K562 (cell line): Measurements from ENCODE around the gene SMS. TPM values are rescaled to one million over a fixed set of nuclear protein-coding genes. Genes with fewer than 3 reads are reported as not detected.

Source experiments
- ATAC-seq: fragments of 200-7000 bp; cut with Tn5 transposase; 3 replicates; pipeline ENCODE4 v1.9.1; 2020; ENCODE audit warnings: moderate library complexity
- BruUV-seq: library from RNA; stranded (reverse); fragments of 400-500 nt; replicated peaks from 2 replicates; lab custom pipeline; 2021; lab: Mats Ljungman, UMichigan
- CTCF ChIA-PET: fragments of 300-600 bp; formaldehyde crosslinking; extraction: SDS; loops from one replicate; lab custom pipeline; 2021; ENCODE audit warnings: low intra/inter-chr PET ratio; lab: Yijun Ruan, JAX
- POLR2A ChIA-PET: fragments of 300-600, 350-650 bp; sonication (Branson Sonifier 250); formaldehyde crosslinking; extraction: SDS; loops from one replicate; lab custom pipeline; 2021; ENCODE audit warnings: antibody characterized with exemption, inconsistent platforms; lab: Yijun Ruan, JAX
- DNase-seq, 4 experiments: peaks; one replicate each; pipeline versions ENCODE4 v3.0.0 to v3.0.0-alpha.2; 2011 to 2018; ENCODE audit warnings: low spot score in 3 of 4, mixed read lengths in 3 of 4; ENCODE audit errors: extremely low read depth in 1 of 4
- FAIRE-seq: peaks from 2 replicates; lab custom pipeline; 2011; peaks lifted over from hg19 to GRCh38; lab: Jason Lieb, UNC
- H2AFZ ChIP-seq: 2 replicates; pipeline ENCODE4 v1.6.0; 2011; ENCODE audit warnings: low read depth, low read length, control low read depth, inconsistent platforms
- H3K27ac ChIP-seq: fragments of 200-600 bp; 3 replicates; pipeline ENCODE4 v1.8.0; 2011; ENCODE audit warnings: low read depth, mild to moderate bottlenecking, control low read depth, inconsistent platforms, low read length, moderate library complexity, mixed read lengths; ENCODE audit errors: extremely low read depth
- H3K27me3 ChIP-seq, 2 experiments: fragments of 300-600 bp in 1 of 2; 2 replicates in 1 of 2; 3 replicates in 1 of 2; pipeline versions ENCODE4 v1.6.0 to v1.8.0; 2011; ENCODE audit warnings: inconsistent platforms in 2 of 2, low read length in 2 of 2, mild to moderate bottlenecking in 1 of 2, mixed read lengths in 1 of 2, moderate library complexity in 1 of 2; ENCODE audit not compliant: control insufficient read depth in 2 of 2, insufficient read depth in 2 of 2
- H3K36me3 ChIP-seq: fragments of 300-600 bp; 3 replicates; pipeline ENCODE4 v1.8.0; 2011; ENCODE audit warnings: mild to moderate bottlenecking, low read length, inconsistent platforms; ENCODE audit not compliant: control insufficient read depth, insufficient read depth
- H3K4me1 ChIP-seq, 2 experiments: fragments of 200-600 bp in 1 of 2; replicated peaks in 1 of 2; 2 replicates in 1 of 2; 3 replicates in 1 of 2; pipeline versions ENCODE4 v1.5.1 to v1.8.0; 2011; ENCODE audit warnings: inconsistent platforms in 2 of 2, low read length in 2 of 2, mild to moderate bottlenecking in 1 of 2, mixed read lengths in 1 of 2, moderate library complexity in 1 of 2; ENCODE audit not compliant: control insufficient read depth in 2 of 2, insufficient read depth in 2 of 2
- H3K4me2 ChIP-seq: 2 replicates; pipeline ENCODE4 v1.6.1; 2011; ENCODE audit warnings: low read length, control low read depth, inconsistent platforms, mixed read lengths; ENCODE audit not compliant: insufficient read depth
- H3K4me3 ChIP-seq: fragments of 200-600 bp; sonication (generic), shearing (Covaris generic); 2 replicates; pipeline ENCODE4 v1.5.1; 2016; ENCODE audit warnings: control low read depth, inconsistent platforms
- H3K79me2 ChIP-seq: fragments of 200-600 bp; 3 replicates; pipeline ENCODE4 v1.8.0; 2011; ENCODE audit warnings: low read length, inconsistent platforms; ENCODE audit not compliant: control insufficient read depth, insufficient read depth
- H3K9ac ChIP-seq, 2 experiments: 2 replicates each; pipeline versions ENCODE4 v1.6.0 to v1.6.1; 2011; ENCODE audit warnings: low read depth in 2 of 2, low read length in 2 of 2, control low read depth in 1 of 2, inconsistent platforms in 1 of 2, mild to moderate bottlenecking in 1 of 2, mixed read lengths in 1 of 2; ENCODE audit not compliant: insufficient read depth in 1 of 2
- H3K9me1 ChIP-seq: one replicate; pipeline ENCODE4 v1.6.0; 2011; ENCODE audit warnings: inconsistent platforms, mild to moderate bottlenecking, low read length, moderate library complexity; ENCODE audit not compliant: control insufficient read depth, insufficient read depth
- H3K9me3 ChIP-seq: replicated peaks from 2 replicates; pipeline ENCODE4 v1.5.1; 2011; ENCODE audit warnings: low read depth, low read length, inconsistent platforms; ENCODE audit not compliant: control insufficient read depth, insufficient read depth
- H4K20me1 ChIP-seq: replicated peaks from 2 replicates; pipeline ENCODE4 v1.6.1; 2011; ENCODE audit warnings: low read length, inconsistent platforms, mixed read lengths; ENCODE audit not compliant: control insufficient read depth, insufficient read depth
- CC2D1A ChIP-seq: fragments of 450-650 bp; IDR thresholded peaks from 2 replicates; pipeline ENCODE4 v1.6.1; 2017; ENCODE audit warnings: mild to moderate bottlenecking
- ETV1 ChIP-seq: fragments of 450-650 bp; conservative IDR thresholded peaks from 2 replicates; pipeline ENCODE4 v1.6.1; 2016; ENCODE audit warnings: missing genetic modification characterization, control low read depth, low read depth, missing compliant biosample characterization
- MBD2 ChIP-seq: sonication (generic); IDR thresholded peaks from 2 replicates; pipeline ENCODE4 v1.6.1; 2016; ENCODE audit warnings: low read depth, borderline replicate concordance
- PHF21A ChIP-seq: fragments of 450-650 bp; IDR thresholded peaks from 2 replicates; pipeline ENCODE4 v1.6.1; 2017; ENCODE audit warnings: low read depth, borderline replicate concordance
- PPARD ChIP-seq: fragments of 250-450 bp; sonication (Bioruptor Pico); IDR thresholded peaks from 2 replicates; pipeline ENCODE4 v1.8.0; 2022; ENCODE audit warnings: inconsistent platforms, mild to moderate bottlenecking, moderate library complexity
- PRPF4 ChIP-seq: fragments of 200-400 bp; formaldehyde crosslinking; IDR thresholded peaks from one replicate; pipeline ENCODE4 v1.6.1; 2017; ENCODE audit warnings: low read length, low read depth, mild to moderate bottlenecking; ENCODE audit not compliant: insufficient read depth, poor library complexity, severe bottlenecking
- RUNX1 ChIP-seq: sonication (generic); IDR thresholded peaks from 2 replicates; pipeline ENCODE4 v1.6.1; 2016; ENCODE audit warnings: antibody characterized with exemption, low read depth
- SAFB ChIP-seq: fragments of 200-400 bp; formaldehyde crosslinking; IDR thresholded peaks from 2 replicates; pipeline ENCODE4 v1.6.1; 2017; ENCODE audit warnings: low read depth, low read length, borderline replicate concordance
- ZFP30 ChIP-seq: fragments of 250-450 bp; sonication (Bioruptor Pico); IDR thresholded peaks from 2 replicates; pipeline ENCODE4 v1.8.0; 2022; ENCODE audit warnings: moderate library complexity, mild to moderate bottlenecking, inconsistent platforms, borderline replicate concordance
- WGBS: fragments of 100-300 bp; shearing (Covaris generic); methylation state at CpG from one replicate; pipeline ENCODE4 v1.1.6; 2016; ENCODE audit warnings: low coverage, mixed read lengths; ENCODE audit not compliant: insufficient coverage; ENCODE audit errors: missing lambda C conversion rate; 5-methylcytosine and 5-hydroxymethylcytosine counted together
- in situ Hi-C: fragments of 300-500 bp; cut with MboI; formaldehyde crosslinking; loops from 4 replicates; pipeline ENCODE4 v1.15.0; 2018; ENCODE audit warnings: inconsistent platforms, mixed read lengths
- intact Hi-C: fragments of 100-400 bp; cut with micrococcal nuclease; formaldehyde crosslinking; loops from 2 replicates; pipeline ENCODE4 v1.14.2; 2022
- polyA plus RNA-seq, 8 experiments: library from polyadenylated mRNA; depleted of rRNA in 4 of 8; stranded (reverse) in 5 of 8; unstranded in 3 of 8; fragments of >200 nt; fragmentation: Nextera tagmentation in 2 of 8; fragmentation: Illumina TruSeq in 1 of 8; extraction: Ambion mirVana in 2 of 8; extraction: Trizol in 1 of 8; gene quantifications; 2 replicates each; pipeline versions ENCODE4 v1.2.1 to v1.2.3, GENCODE V29; 2011 to 2014; ENCODE audit warnings: inconsistent platforms in 1 of 8, missing spikeins in 1 of 8
- total RNA-seq, 7 experiments: library from RNA; depleted of rRNA in 6 of 7; stranded (reverse); fragments of >200 nt in 6 of 7; fragmentation: Illumina TruSeq in 2 of 7; extraction: Trizol in 2 of 7; gene quantifications; 2 replicates each; pipeline versions ENCODE4 v1.2.1 to v1.2.3, GENCODE V29; 2011 to 2021; ENCODE audit warnings: low replicate concordance in 1 of 7
- TF ChIP-seq, protein P1 (sequence below), 3 experiments: fragments of 200-800 bp in 1 of 3; sonication (Bioruptor generic) in 1 of 3; sonication (generic) in 1 of 3; formaldehyde crosslinking in 1 of 3; IDR thresholded peaks; 2 replicates each; pipeline versions ENCODE4 v1.6.1 to v1.8.0; 2016 to 2022; ENCODE audit warnings: mild to moderate bottlenecking in 2 of 3, missing compliant biosample characterization in 2 of 3, missing genetic modification characterization in 2 of 3, missing genetic modification reagents in 1 of 3
- TF ChIP-seq, protein P2 (sequence below): fragments of 450-650 bp; IDR thresholded peaks from 2 replicates; pipeline ENCODE4 v1.6.1; 2016; ENCODE audit warnings: mild to moderate bottlenecking, moderate library complexity

The SMS gene
- total and polyA plus RNA-seq, 9 of the 15 experiments (the other 6 are each of a cell fraction or from before 2014, with no cell fraction given): 71.1 to 193 (median 152) TPM

DNA sequence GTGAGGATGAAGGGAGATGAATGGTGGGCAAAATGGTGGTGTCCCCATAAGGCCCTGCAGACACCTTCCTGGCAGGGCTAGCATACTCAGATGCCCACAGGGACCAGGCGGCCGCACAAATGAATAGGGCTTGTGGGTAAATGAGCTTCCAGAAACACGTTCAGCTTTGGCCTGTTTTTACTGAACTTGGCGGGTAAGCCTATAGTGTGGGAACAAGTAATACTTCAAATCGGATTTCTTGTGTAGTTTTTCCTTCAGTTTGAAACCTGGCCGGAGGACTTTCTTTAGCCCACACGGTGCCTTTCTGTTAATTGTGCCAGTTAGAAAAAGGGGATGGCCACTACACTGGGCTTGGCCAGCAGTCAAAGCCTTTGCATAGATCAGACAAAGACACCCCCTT lies 22.8 kb downstream of the SMS start:
- no peaks in the 10 kb centered on the region for H3K27me3 ChIP-seq
- no peak overlapping the region for H3K9ac ChIP-seq
- H3K79me2 ChIP-seq: peaks cover 84% of the 10 kb centered on the region
- POLR2A ChIA-PET: no interaction called here
- in situ Hi-C loops (no loop called here), intact Hi-C loops (no loop called here)
- H3K36me3 ChIP-seq: peaks cover 18% of the 10 kb centered on the region; the same call in 2 of the 3 replicates
- peaks cover 22% of the 10 kb centered on the region for H4K20me1 ChIP-seq
- WGBS: 92% methylated on average over 7 of the region's 7 CpGs
- no TSS peak for BruUV-seq
- H2AFZ ChIP-seq: no peak overlapping the region
- no peaks in the 10 kb centered on the region for H3K9me3 ChIP-seq
- no peak overlapping the region for H3K4me3 ChIP-seq
- peaks cover 10 to 26% of the 10 kb centered on the region in 2 experiments for H3K4me1 ChIP-seq
- DNase-seq (no peak), FAIRE-seq (no peak), ATAC-seq (no peak)
- H3K9me1 ChIP-seq: no peaks in the 10 kb centered on the region
- H3K4me2 ChIP-seq: no peak overlapping the region
- CTCF ChIA-PET: no interaction called here
- H3K27ac ChIP-seq: no peak overlapping the region
- TF ChIP-seq SAFB: no peak
- TF ChIP-seq ETV1 (tag): no peak
- no peak for TF ChIP-seq CC2D1A
- TF ChIP-seq RUNX1: no peak
- TF ChIP-seq, protein P1, sequence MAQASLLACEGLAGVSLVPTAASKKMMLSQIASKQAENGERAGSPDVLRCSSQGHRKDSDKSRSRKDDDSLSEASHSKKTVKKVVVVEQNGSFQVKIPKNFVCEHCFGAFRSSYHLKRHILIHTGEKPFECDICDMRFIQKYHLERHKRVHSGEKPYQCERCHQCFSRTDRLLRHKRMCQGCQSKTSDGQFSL (CRISPR knock-in tag; IDR thresholded peaks at IDR 0.05): no peak
- TF ChIP-seq, protein P1 (tag; IDR thresholded peaks at IDR 0.05): no peak
- TF ChIP-seq, protein P2, sequence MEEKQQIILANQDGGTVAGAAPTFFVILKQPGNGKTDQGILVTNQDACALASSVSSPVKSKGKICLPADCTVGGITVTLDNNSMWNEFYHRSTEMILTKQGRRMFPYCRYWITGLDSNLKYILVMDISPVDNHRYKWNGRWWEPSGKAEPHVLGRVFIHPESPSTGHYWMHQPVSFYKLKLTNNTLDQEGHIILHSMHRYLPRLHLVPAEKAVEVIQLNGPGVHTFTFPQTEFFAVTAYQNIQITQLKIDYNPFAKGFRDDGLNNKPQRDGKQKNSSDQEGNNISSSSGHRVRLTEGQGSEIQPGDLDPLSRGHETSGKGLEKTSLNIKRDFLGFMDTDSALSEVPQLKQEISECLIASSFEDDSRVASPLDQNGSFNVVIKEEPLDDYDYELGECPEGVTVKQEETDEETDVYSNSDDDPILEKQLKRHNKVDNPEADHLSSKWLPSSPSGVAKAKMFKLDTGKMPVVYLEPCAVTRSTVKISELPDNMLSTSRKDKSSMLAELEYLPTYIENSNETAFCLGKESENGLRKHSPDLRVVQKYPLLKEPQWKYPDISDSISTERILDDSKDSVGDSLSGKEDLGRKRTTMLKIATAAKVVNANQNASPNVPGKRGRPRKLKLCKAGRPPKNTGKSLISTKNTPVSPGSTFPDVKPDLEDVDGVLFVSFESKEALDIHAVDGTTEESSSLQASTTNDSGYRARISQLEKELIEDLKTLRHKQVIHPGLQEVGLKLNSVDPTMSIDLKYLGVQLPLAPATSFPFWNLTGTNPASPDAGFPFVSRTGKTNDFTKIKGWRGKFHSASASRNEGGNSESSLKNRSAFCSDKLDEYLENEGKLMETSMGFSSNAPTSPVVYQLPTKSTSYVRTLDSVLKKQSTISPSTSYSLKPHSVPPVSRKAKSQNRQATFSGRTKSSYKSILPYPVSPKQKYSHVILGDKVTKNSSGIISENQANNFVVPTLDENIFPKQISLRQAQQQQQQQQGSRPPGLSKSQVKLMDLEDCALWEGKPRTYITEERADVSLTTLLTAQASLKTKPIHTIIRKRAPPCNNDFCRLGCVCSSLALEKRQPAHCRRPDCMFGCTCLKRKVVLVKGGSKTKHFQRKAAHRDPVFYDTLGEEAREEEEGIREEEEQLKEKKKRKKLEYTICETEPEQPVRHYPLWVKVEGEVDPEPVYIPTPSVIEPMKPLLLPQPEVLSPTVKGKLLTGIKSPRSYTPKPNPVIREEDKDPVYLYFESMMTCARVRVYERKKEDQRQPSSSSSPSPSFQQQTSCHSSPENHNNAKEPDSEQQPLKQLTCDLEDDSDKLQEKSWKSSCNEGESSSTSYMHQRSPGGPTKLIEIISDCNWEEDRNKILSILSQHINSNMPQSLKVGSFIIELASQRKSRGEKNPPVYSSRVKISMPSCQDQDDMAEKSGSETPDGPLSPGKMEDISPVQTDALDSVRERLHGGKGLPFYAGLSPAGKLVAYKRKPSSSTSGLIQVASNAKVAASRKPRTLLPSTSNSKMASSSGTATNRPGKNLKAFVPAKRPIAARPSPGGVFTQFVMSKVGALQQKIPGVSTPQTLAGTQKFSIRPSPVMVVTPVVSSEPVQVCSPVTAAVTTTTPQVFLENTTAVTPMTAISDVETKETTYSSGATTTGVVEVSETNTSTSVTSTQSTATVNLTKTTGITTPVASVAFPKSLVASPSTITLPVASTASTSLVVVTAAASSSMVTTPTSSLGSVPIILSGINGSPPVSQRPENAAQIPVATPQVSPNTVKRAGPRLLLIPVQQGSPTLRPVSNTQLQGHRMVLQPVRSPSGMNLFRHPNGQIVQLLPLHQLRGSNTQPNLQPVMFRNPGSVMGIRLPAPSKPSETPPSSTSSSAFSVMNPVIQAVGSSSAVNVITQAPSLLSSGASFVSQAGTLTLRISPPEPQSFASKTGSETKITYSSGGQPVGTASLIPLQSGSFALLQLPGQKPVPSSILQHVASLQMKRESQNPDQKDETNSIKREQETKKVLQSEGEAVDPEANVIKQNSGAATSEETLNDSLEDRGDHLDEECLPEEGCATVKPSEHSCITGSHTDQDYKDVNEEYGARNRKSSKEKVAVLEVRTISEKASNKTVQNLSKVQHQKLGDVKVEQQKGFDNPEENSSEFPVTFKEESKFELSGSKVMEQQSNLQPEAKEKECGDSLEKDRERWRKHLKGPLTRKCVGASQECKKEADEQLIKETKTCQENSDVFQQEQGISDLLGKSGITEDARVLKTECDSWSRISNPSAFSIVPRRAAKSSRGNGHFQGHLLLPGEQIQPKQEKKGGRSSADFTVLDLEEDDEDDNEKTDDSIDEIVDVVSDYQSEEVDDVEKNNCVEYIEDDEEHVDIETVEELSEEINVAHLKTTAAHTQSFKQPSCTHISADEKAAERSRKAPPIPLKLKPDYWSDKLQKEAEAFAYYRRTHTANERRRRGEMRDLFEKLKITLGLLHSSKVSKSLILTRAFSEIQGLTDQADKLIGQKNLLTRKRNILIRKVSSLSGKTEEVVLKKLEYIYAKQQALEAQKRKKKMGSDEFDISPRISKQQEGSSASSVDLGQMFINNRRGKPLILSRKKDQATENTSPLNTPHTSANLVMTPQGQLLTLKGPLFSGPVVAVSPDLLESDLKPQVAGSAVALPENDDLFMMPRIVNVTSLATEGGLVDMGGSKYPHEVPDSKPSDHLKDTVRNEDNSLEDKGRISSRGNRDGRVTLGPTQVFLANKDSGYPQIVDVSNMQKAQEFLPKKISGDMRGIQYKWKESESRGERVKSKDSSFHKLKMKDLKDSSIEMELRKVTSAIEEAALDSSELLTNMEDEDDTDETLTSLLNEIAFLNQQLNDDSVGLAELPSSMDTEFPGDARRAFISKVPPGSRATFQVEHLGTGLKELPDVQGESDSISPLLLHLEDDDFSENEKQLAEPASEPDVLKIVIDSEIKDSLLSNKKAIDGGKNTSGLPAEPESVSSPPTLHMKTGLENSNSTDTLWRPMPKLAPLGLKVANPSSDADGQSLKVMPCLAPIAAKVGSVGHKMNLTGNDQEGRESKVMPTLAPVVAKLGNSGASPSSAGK: no peak
- TF ChIP-seq ZFP30 (CRISPR knock-in tag): no peak
- no peak for TF ChIP-seq MBD2
- TF ChIP-seq PRPF4: no peak
- no peak for TF ChIP-seq PPARD (CRISPR knock-in tag)
- TF ChIP-seq PHF21A: no peak
